ENCODE data around the gene RALY.

DNA sequence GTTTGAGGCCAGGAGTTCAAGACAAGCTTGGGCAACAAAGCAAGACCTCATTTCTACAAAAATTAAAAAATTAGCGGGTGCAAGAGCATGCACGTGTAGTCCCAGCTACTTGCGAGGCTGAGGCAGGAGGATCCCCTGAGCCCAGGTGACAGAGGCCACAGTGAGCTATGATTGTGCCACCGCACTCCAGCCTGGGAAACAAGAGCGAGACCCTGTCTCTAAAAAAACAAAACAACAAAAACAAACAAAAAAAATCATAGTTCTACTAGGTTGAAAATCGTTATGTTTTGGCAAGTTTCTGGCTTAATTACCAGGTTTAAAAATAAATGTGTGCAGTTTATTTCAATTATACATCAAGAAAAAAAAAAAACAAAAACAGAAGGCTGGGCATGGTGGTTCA is 115.7 kb downstream of the RALY start:
- TF ChIP-seq POLR2A (IDR thresholded peaks at IDR 0.05; ENCODE audit: low read length) (no peak), RFX5 (IDR thresholded peaks at IDR 0.05) (no peak), CEBPB (IDR thresholded peaks at IDR 0.05) (no peak), RCOR1 (IDR thresholded peaks at IDR 0.05; ENCODE audit: low read depth, low read length) (no peak), FOSL2 (IDR thresholded peaks at IDR 0.05) (no peak), FOSL2 (CRISPR knock-in tag; IDR thresholded peaks at IDR 0.05) (no peak), CHD4 (IDR thresholded peaks at IDR 0.05; ENCODE audit: borderline replicate concordance) (no peak), EP300 (IDR thresholded peaks at IDR 0.05) (no peak), FOXS1 (CRISPR knock-in tag; IDR thresholded peaks at IDR 0.05) (no peak), ELK1 (IDR thresholded peaks at IDR 0.05; ENCODE audit: low read depth, low read length) (no peak), PHF8 (IDR thresholded peaks at IDR 0.05; ENCODE audit: borderline replicate concordance, low read depth) (no peak), CHD2 (IDR thresholded peaks at IDR 0.05; ENCODE audit: low read length, partially characterized antibody) (no peak)
- TF ChIP-seq, protein P1, sequence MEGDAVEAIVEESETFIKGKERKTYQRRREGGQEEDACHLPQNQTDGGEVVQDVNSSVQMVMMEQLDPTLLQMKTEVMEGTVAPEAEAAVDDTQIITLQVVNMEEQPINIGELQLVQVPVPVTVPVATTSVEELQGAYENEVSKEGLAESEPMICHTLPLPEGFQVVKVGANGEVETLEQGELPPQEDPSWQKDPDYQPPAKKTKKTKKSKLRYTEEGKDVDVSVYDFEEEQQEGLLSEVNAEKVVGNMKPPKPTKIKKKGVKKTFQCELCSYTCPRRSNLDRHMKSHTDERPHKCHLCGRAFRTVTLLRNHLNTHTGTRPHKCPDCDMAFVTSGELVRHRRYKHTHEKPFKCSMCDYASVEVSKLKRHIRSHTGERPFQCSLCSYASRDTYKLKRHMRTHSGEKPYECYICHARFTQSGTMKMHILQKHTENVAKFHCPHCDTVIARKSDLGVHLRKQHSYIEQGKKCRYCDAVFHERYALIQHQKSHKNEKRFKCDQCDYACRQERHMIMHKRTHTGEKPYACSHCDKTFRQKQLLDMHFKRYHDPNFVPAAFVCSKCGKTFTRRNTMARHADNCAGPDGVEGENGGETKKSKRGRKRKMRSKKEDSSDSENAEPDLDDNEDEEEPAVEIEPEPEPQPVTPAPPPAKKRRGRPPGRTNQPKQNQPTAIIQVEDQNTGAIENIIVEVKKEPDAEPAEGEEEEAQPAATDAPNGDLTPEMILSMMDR (IDR thresholded peaks at IDR 0.05): no peak
